ENCODE results near the gene PLA2G12B.

The PLA2G12B gene

GRCh38 chr10:72980348-72980747 is 25.7 kb upstream of the PLA2G12B start:
- Histone ChIP-seq H3K4me3 (ENCODE audit: low read depth in 1 of 2, low read length in 2 of 2) (no peak overlapping the region), H3K9me3 (ENCODE audit: control insufficient read depth in 1 of 2, low read length in 2 of 2) (peaks cover 18 to 27% of the 10 kb centered on the region in 2 donors), H3K27me3 (ENCODE audit: control insufficient read depth in 1 of 2, insufficient read depth in 2 of 2, low read length in 2 of 2) (no peaks in the 10 kb centered on the region)

DNA sequence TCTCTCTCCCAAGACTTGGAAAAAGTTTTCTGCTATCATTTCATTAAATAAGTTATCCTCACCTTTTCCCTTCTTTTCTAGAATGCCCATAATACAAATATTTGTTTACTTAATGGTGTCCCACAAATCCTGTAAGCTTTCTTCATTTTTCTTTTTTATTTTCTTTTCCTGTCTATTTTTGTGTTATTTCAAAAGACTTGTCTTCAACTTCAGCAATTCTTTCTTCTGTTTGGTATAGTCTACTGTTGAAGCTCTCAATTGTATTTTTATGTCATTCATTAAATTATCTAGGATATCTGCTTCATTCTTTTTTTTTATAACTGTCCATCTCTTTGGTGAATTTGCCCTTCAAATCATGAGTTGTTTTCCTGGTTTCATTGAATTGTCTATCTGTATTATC is 25.1 kb upstream of the PLA2G12B start:
- Histone ChIP-seq H3K27me3 (ENCODE audit: control insufficient read depth in 1 of 2, insufficient read depth in 2 of 2, low read length in 2 of 2) (no peaks in the 10 kb centered on the region), H3K9ac (ENCODE audit: low read depth in 1 of 2, low read length in 2 of 2) (no peak overlapping the region), H3K36me3 (ENCODE audit: control insufficient read depth in 1 of 2, insufficient read depth in 2 of 2, low read length in 2 of 2) (no peaks in the 10 kb centered on the region), H3K9me3 (ENCODE audit: control insufficient read depth in 1 of 2, low read length in 2 of 2) (peaks cover 18 to 30% of the 10 kb centered on the region in 2 donors), H3K27ac (ENCODE audit: low read depth, low read length) (no peak overlapping the region), H3K4me3 (ENCODE audit: low read depth in 1 of 2, low read length in 2 of 2) (no peak overlapping the region), H3K4me1 (ENCODE audit: control insufficient read depth in 1 of 2, insufficient read depth in 2 of 2, low read length in 2 of 2) (no peaks in the 10 kb centered on the region)

More at GRCh38 chr10:72980348-72980747, 25.7 kb upstream of the PLA2G12B start:
- Histone ChIP-seq H3K4me1 (ENCODE audit: control insufficient read depth in 1 of 2, insufficient read depth in 2 of 2, low read length in 2 of 2) (no peaks in the 10 kb centered on the region), H3K27ac (ENCODE audit: low read depth, low read length) (no peak overlapping the region), H3K9ac (ENCODE audit: low read depth in 1 of 2, low read length in 2 of 2) (no peak overlapping the region), H3K36me3 (ENCODE audit: control insufficient read depth in 1 of 2, insufficient read depth in 2 of 2, low read length in 2 of 2) (no peaks in the 10 kb centered on the region)

- Histone ChIP-seq H3K9me3 (ENCODE audit: control insufficient read depth in 1 of 2, low read length in 2 of 2) (peaks cover 18 to 30% of the 10 kb centered on the region in 2 donors), H3K9ac (ENCODE audit: low read depth in 1 of 2, low read length in 2 of 2) (no peak overlapping the region), H3K4me3 (ENCODE audit: low read depth in 1 of 2, low read length in 2 of 2) (no peak overlapping the region), H3K27ac (ENCODE audit: low read depth, low read length) (no peak overlapping the region), H3K36me3 (ENCODE audit: control insufficient read depth in 1 of 2, insufficient read depth in 2 of 2, low read length in 2 of 2) (no peaks in the 10 kb centered on the region), H3K27me3 (ENCODE audit: control insufficient read depth in 1 of 2, insufficient read depth in 2 of 2, low read length in 2 of 2) (no peaks in the 10 kb centered on the region), H3K4me1 (ENCODE audit: control insufficient read depth in 1 of 2, insufficient read depth in 2 of 2, low read length in 2 of 2) (no peaks in the 10 kb centered on the region)
Observed at GRCh38 chr10:72976886-72977285, 22.3 kb upstream of the PLA2G12B start.

DNA sequence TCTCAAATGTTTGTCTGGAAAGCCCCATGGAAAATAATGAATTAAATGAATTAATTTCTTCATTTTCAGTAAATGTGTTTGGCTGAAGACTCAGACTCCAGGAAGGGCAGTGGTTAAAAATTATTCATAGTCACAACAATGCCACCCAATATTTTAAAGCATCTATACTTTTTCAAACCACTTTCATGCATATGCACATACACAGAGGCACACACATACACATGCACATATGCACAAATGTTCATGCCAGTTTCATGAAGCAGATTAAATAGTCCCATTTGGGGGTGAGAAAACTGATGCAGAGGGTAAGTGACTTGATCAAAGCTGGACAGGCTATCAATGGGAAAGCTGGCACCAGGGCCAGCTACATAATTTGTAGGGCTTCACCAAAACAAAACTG is 1.4 kb upstream of the PLA2G12B start:
- Histone ChIP-seq H3K36me3 (ENCODE audit: control insufficient read depth in 1 of 2, insufficient read depth in 2 of 2, low read length in 2 of 2) (no peaks in the 10 kb centered on the region), H3K27ac (ENCODE audit: low read depth, low read length) (no peak overlapping the region), H3K9me3 (ENCODE audit: control insufficient read depth in 1 of 2, low read length in 2 of 2) (no peaks in the 10 kb centered on the region), H3K27me3 (ENCODE audit: control insufficient read depth in 1 of 2, insufficient read depth in 2 of 2, low read length in 2 of 2) (no peaks in the 10 kb centered on the region), H3K4me3 (ENCODE audit: low read depth in 1 of 2, low read length in 2 of 2) (no peak overlapping the region), H3K9ac (ENCODE audit: low read depth in 1 of 2, low read length in 2 of 2) (no peak overlapping the region), H3K4me1 (ENCODE audit: control insufficient read depth in 1 of 2, insufficient read depth in 2 of 2, low read length in 2 of 2) (peaks cover 11 to 14% of the 10 kb centered on the region in 2 donors)

- Histone ChIP-seq H3K9me3 (ENCODE audit: control insufficient read depth in 1 of 2, low read length in 2 of 2) (no peaks in the 10 kb centered on the region), H3K27me3 (ENCODE audit: control insufficient read depth in 1 of 2, insufficient read depth in 2 of 2, low read length in 2 of 2) (no peaks in the 10 kb centered on the region), H3K9ac (ENCODE audit: low read depth in 1 of 2, low read length in 2 of 2) (peak overlapping the region; percentile 70 to 73), H3K36me3 (ENCODE audit: control insufficient read depth in 1 of 2, insufficient read depth in 2 of 2, low read length in 2 of 2) (no peaks in the 10 kb centered on the region), H3K4me3 (ENCODE audit: low read depth in 1 of 2, low read length in 2 of 2) (peak overlapping the region; percentile 70 to 75), H3K27ac (ENCODE audit: low read depth, low read length) (peak overlapping the region; percentile 64), H3K4me1 (ENCODE audit: control insufficient read depth in 1 of 2, insufficient read depth in 2 of 2, low read length in 2 of 2) (peaks cover 11 to 14% of the 10 kb centered on the region in 2 donors)
Observed at GRCh38 chr10:72954230-72954595, 393 bp downstream of the PLA2G12B start.

DNA sequence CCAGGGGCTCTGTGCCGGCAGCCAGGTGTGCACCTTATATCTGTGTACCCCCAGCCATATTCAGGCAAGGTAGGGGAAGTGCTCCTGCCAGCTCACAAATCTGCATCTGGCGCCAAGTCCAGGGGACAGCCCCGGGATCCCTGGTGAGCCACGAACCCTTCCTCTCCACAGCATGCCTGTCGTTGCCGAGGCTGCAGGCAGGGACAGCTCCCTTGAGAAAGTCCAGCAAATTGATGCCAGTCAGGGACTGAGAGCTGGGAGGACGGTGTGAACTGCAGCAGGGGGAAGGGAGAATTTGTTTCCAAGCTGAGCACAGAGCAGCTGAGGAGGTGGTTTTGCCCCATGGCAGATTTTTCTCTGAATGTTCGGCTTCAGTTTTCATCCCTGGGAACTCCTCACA is 919 bp downstream of the PLA2G12B start:
- no peak overlapping the region for H3K27ac ChIP-seq (ENCODE audit: low read depth, low read length)
- no peaks in the 10 kb centered on the region for H3K27me3 ChIP-seq (ENCODE audit: control insufficient read depth in 1 of 2, insufficient read depth in 2 of 2, low read length in 2 of 2)
- peak overlapping the region; percentile 70 to 75 for H3K4me3 ChIP-seq (ENCODE audit: low read depth in 1 of 2, low read length in 2 of 2)
- peaks cover 11 to 14% of the 10 kb centered on the region in 2 donors for H3K4me1 ChIP-seq (ENCODE audit: control insufficient read depth in 1 of 2, insufficient read depth in 2 of 2, low read length in 2 of 2)
- H3K9ac ChIP-seq (ENCODE audit: low read depth in 1 of 2, low read length in 2 of 2): peak overlapping the region; percentile 70 to 73
- H3K36me3 ChIP-seq (ENCODE audit: control insufficient read depth in 1 of 2, insufficient read depth in 2 of 2, low read length in 2 of 2): no peaks in the 10 kb centered on the region
- no peaks in the 10 kb centered on the region for H3K9me3 ChIP-seq (ENCODE audit: control insufficient read depth in 1 of 2, low read length in 2 of 2)

DNA sequence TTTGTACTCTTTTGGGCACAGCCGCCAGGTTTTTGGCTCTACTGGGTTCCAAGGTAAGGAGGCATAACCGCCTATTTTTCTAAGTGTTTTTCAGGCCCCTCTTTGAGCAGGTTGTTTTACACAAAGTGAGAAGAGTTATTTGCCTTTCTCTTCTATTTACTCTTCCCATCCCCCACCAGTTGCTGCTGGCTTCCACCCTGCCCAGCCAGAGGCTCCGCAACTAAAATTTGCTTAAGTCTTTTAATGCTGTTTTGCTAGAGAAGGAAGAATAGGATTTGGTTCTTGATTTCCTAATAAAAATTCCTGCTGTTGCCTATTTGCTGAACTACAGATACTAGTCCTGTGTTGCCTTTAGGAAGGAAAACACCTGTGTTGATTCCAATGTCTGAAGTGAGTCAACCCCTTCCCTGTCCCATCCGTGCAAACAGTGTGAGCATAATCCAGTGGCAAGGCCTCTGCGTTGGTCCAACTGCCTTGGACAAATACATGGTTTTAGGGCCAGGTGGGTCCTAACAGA is 1.9 kb downstream of the PLA2G12B start:
- Histone ChIP-seq H3K4me3 (ENCODE audit: low read depth in 1 of 2, low read length in 2 of 2) (peak overlapping the region; percentile 70 to 75), H3K27me3 (ENCODE audit: control insufficient read depth in 1 of 2, insufficient read depth in 2 of 2, low read length in 2 of 2) (no peaks in the 10 kb centered on the region), H3K9me3 (ENCODE audit: control insufficient read depth in 1 of 2, low read length in 2 of 2) (no peaks in the 10 kb centered on the region), H3K27ac (ENCODE audit: low read depth, low read length) (no peak overlapping the region), H3K9ac (ENCODE audit: low read depth in 1 of 2, low read length in 2 of 2) (peak overlapping the region in 1 of 2 donors; percentile 70), H3K36me3 (ENCODE audit: control insufficient read depth in 1 of 2, insufficient read depth in 2 of 2, low read length in 2 of 2) (no peaks in the 10 kb centered on the region), H3K4me1 (ENCODE audit: control insufficient read depth in 1 of 2, insufficient read depth in 2 of 2, low read length in 2 of 2) (peaks cover 11 to 14% of the 10 kb centered on the region in 2 donors)

GRCh38 chr10:72952189-72952588 is 2.4 kb downstream of the PLA2G12B start:
- H3K27ac ChIP-seq (ENCODE audit: low read depth, low read length): no peak overlapping the region
- H3K4me3 ChIP-seq (ENCODE audit: low read depth in 1 of 2, low read length in 2 of 2): peak overlapping the region; percentile 70 to 75
- H3K36me3 ChIP-seq (ENCODE audit: control insufficient read depth in 1 of 2, insufficient read depth in 2 of 2, low read length in 2 of 2): no peaks in the 10 kb centered on the region
- H3K27me3 ChIP-seq (ENCODE audit: control insufficient read depth in 1 of 2, insufficient read depth in 2 of 2, low read length in 2 of 2): no peaks in the 10 kb centered on the region
- no peaks in the 10 kb centered on the region for H3K9me3 ChIP-seq (ENCODE audit: control insufficient read depth in 1 of 2, low read length in 2 of 2)
- peaks cover 11 to 14% of the 10 kb centered on the region in 2 donors for H3K4me1 ChIP-seq (ENCODE audit: control insufficient read depth in 1 of 2, insufficient read depth in 2 of 2, low read length in 2 of 2)
- H3K9ac ChIP-seq (ENCODE audit: low read depth in 1 of 2, low read length in 2 of 2): peak overlapping the region in 1 of 2 donors; percentile 70

DNA sequence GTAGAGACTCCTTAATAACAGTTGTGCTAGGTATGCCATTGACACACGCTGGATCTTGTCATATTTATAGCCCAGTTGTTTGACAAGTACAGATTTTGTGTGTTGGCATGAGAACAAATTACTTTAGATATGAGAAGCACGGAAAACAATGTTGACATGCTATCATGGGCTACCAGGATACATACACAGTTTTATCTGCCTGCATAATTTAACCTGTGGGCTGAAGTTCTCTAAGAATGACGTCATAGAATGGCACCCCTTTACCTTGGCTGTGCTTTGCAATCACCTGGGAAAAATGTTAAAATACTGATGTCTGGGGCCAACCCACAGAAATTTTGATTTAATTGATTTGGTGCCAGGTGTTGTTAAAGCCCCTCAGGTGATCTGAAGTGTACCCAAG is 2.8 kb downstream of the PLA2G12B start:
- Histone ChIP-seq H3K36me3 (ENCODE audit: control insufficient read depth in 1 of 2, insufficient read depth in 2 of 2, low read length in 2 of 2) (no peaks in the 10 kb centered on the region), H3K27me3 (ENCODE audit: control insufficient read depth in 1 of 2, insufficient read depth in 2 of 2, low read length in 2 of 2) (no peaks in the 10 kb centered on the region), H3K9ac (ENCODE audit: low read depth in 1 of 2, low read length in 2 of 2) (no peak overlapping the region), H3K4me1 (ENCODE audit: control insufficient read depth in 1 of 2, insufficient read depth in 2 of 2, low read length in 2 of 2) (peaks cover 11 to 14% of the 10 kb centered on the region in 2 donors), H3K9me3 (ENCODE audit: control insufficient read depth in 1 of 2, low read length in 2 of 2) (no peaks in the 10 kb centered on the region), H3K4me3 (ENCODE audit: low read depth in 1 of 2, low read length in 2 of 2) (peak overlapping the region; percentile 70 to 75), H3K27ac (ENCODE audit: low read depth, low read length) (no peak overlapping the region)

- no peaks in the 10 kb centered on the region for H3K27me3 ChIP-seq (ENCODE audit: control insufficient read depth in 1 of 2, insufficient read depth in 2 of 2, low read length in 2 of 2)
- no peaks in the 10 kb centered on the region for H3K36me3 ChIP-seq (ENCODE audit: control insufficient read depth in 1 of 2, insufficient read depth in 2 of 2, low read length in 2 of 2)
- H3K4me3 ChIP-seq (ENCODE audit: low read depth in 1 of 2, low read length in 2 of 2): no peak overlapping the region
- no peak overlapping the region for H3K9ac ChIP-seq (ENCODE audit: low read depth in 1 of 2, low read length in 2 of 2)
- H3K27ac ChIP-seq (ENCODE audit: low read depth, low read length): no peak overlapping the region
- no peaks in the 10 kb centered on the region for H3K9me3 ChIP-seq (ENCODE audit: control insufficient read depth in 1 of 2, low read length in 2 of 2)
- H3K4me1 ChIP-seq (ENCODE audit: control insufficient read depth in 1 of 2, insufficient read depth in 2 of 2, low read length in 2 of 2): peaks cover 3 to 10% of the 10 kb centered on the region in 2 donors
Observed at GRCh38 chr10:72948762-72949161, 5.8 kb downstream of the PLA2G12B start.

DNA sequence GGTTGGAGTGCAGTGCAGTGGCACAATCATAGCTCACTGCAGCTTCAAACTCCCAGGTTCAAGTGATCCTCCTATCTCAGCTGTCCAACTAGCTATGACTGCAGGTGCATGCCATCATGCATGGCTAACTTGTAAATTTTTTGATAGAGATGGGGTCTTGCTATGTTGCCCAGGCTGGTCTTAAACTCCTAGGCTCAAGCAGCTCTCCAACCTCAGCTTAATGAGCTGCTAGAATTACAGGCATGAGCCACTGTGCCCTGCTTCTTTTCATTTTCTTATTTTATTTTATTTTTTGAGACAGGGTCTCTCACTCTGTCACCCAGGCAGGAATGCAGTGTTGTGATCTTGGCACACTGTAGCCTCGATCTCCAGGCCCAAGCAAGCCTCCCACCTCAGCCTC is 7.6 kb downstream of the PLA2G12B start:
- Histone ChIP-seq H3K27me3 (ENCODE audit: control insufficient read depth in 1 of 2, insufficient read depth in 2 of 2, low read length in 2 of 2) (no peaks in the 10 kb centered on the region), H3K9ac (ENCODE audit: low read depth in 1 of 2, low read length in 2 of 2) (no peak overlapping the region), H3K4me3 (ENCODE audit: low read depth in 1 of 2, low read length in 2 of 2) (no peak overlapping the region), H3K9me3 (ENCODE audit: control insufficient read depth in 1 of 2, low read length in 2 of 2) (no peaks in the 10 kb centered on the region), H3K27ac (ENCODE audit: low read depth, low read length) (no peak overlapping the region), H3K36me3 (ENCODE audit: control insufficient read depth in 1 of 2, insufficient read depth in 2 of 2, low read length in 2 of 2) (no peaks in the 10 kb centered on the region), H3K4me1 (ENCODE audit: control insufficient read depth in 1 of 2, insufficient read depth in 2 of 2, low read length in 2 of 2) (peaks cover 1 to 4% of the 10 kb centered on the region in 2 donors)
